HUDEP-2 (cell line): Measurements from ENCODE around the gene HKDC1.
A peak's percentile ranks its signal among the peaks of the same experiment; 100 is the strongest.
"Not testable (repeated sequence)": the region's sequence is repeated elsewhere in the genome, so short reads cannot be mapped to it uniquely, and the experiment has no call there.

Experiments
- DNase-seq, 76 experiments: peaks; one replicate each; lab custom pipeline; 2025; ENCODE audit not compliant: unreplicated experiment in 76 of 76; lab: John Stamatoyannopoulos, UW

Gene HKDC1

GRCh38 chr10:69220041-69220451 lies at the start of gene HKDC1:
Gene HKDC1, plus strand, starts transcription at chr10:69220332. Its CDS starts 104 bp downstream, at chr10:69220436.
- DNase-seq: no peak

- DNase-seq: no peak
Measured at GRCh38 chr10:69172241-69172982, 47.7 kb upstream of the HKDC1 start.

DNA sequence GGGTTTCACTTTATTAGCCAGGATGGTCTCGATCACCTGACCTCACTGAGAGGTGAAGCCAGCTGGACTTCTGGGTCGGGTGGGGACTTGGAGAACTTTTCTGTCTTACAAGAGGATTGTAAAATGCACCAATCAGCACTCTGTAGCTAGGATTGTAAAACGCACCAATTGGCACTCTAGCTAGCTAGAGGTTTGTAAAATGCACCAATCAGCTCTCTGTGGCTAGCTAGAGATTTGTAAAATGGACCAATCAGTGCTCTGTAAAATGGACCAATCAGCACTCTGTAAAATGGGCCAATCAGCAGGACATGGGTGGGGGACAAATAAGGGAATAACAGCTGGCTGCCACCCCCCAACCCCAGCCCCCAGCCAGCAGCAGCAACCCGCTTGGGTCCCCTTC lies 44.8 kb upstream of the HKDC1 start:
- DNase-seq: not testable (repeated sequence)

DNA sequence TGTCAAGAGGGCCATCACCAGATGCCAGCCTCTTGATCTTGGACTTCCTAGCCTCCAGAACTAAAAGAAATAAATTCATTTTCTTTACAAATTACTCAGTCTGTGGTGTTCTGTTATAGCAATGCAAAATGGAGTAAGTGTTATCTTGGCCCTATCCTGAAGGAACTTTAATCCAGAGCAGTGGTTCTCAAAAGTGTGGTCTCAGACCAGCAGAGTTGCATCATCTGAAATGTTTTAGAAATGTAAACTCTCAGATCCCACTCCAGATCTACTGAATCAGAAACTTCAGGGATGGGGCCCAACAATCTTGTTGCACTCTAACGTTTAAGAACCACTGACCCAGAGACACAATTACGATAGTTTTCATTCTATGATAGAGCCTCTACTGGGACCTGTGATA lies 43.3 kb upstream of the HKDC1 start:
- DNase-seq: no peak

DNA sequence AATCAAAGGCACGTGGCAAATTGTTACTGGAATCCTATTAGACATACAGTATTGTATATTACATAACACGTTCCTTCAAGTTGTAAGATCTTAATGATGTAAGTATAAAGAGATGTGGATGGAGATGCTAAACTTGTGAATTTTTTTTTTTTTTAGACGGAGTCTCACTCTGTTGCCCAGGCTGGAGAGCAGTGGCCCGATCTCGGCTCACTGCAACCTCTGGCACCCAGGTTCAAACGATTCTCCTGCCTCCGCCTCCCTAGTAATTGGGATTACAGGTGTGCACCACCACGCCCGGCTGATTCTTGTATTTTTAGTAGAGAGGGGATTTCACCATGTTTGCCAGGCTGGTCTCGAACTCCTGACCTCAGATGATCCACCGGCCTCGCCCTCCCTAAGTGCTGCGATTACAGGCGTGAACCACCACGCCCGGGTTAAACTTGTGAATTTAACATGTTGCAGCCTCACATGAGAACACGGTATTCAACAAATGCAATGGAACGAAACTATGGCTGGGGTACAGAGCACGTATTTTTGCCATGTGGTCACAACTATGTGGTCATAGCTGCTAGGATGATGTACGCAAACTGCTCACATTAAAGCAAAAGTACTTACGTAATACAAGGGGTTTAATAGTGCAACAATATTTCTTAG lies 40.9 kb upstream of the HKDC1 start:
- DNase-seq: peak in 35 of 76 experiments; percentile 1 to 86 (median 35)

DNA sequence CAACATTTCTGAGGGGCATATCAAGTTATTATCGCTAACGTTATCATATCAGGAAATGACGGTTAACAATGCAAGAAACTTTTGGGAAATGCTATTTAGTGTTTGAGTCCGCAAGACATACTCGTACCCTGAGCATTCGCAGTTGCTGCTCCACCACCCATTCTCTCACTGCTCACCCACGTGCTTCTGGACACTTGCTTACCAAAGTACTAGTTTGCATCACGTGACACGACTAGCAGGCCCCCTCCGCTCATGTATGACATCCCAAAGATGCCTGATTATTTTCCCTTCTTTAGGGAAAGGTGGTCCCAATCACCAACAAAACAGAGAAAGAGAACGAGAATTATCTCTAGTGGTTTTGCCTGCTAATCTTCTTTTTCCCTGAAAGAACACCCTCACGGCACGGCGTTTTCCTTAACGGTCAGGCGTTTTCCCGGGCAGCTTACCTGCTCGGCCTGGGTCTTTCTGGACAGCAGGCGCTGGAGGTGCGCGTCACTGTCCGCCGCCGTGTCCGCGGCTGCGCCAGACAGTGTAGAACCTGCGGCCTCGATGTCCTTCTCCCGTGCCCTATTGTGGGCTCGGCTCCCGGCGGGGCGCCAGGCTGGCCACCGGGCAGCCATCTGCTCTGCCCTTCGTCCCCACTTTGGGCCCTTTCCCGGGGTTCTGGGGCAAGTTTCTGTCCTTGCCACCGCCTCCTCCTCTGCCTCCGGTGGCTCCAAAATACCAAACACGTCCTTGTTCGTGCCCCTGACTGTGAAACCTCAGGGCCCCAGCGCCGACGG lies 40.2 kb upstream of the HKDC1 start, which contains the start of gene SUPV3L1:
TSS of gene SUPV3L1 (plus strand) at position 492 of the 782 bp plus-strand sequence. CDS start at position 550, 58 bp downstream.
- peak in 75 of 76 experiments; percentile 32 to 96 (median 88) for DNase-seq

GRCh38 chr10:69180525-69181204 lies 39.5 kb upstream of the HKDC1 start:
- DNase-seq: peak in 17 of 76 experiments; percentile 0 to 33 (median 11)

DNA sequence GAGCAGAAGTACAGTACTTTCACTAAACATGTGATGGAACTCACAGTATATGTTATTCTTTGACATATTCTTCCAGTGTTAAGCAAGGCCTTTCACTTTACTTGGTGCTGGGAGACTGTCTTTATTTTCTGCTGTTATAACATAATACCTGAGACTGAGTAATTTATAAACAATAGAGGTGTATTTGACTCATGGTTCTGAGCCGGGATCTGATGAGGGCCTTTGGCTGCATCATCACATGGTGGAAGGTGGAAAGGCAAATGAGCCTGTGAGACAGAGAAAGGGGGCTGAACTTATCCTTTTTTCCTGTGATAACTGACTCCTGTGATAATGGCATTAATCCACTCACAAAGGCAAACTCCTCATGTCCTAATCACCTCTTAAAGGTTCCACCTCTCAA lies 38.7 kb upstream of the HKDC1 start:
- DNase-seq: no peak

GRCh38 chr10:69182005-69182404 lies 38.1 kb upstream of the HKDC1 start:
- no peak for DNase-seq

GRCh38 chr10:69186524-69186923 lies 33.6 kb upstream of the HKDC1 start:
- DNase-seq: no peak

DNA sequence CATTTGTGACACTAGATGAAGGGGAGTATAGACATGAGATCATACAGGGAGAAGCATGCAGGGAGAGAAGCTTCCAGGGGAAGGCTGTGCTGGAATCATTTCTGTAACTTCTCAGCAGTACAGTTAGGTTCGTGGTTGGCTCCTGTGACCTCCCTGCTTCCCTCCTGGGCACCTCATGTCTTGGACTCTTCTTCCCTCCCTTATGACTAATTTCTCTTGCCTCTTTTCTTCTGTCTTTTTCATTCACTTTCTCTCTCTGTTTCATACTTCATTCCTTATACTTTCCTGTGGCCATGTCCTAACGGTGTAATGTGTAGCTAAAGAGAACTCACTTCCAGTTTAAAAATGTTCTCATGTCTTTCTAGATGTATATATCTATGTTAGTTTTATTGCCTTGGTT lies 19.1 kb upstream of the HKDC1 start:
- DNase-seq: no peak

GRCh38 chr10:69202332-69202731 lies 17.8 kb upstream of the HKDC1 start:
- DNase-seq: no peak

- no peak for DNase-seq
Measured at GRCh38 chr10:69208761-69209160, 11.4 kb upstream of the HKDC1 start.

DNA sequence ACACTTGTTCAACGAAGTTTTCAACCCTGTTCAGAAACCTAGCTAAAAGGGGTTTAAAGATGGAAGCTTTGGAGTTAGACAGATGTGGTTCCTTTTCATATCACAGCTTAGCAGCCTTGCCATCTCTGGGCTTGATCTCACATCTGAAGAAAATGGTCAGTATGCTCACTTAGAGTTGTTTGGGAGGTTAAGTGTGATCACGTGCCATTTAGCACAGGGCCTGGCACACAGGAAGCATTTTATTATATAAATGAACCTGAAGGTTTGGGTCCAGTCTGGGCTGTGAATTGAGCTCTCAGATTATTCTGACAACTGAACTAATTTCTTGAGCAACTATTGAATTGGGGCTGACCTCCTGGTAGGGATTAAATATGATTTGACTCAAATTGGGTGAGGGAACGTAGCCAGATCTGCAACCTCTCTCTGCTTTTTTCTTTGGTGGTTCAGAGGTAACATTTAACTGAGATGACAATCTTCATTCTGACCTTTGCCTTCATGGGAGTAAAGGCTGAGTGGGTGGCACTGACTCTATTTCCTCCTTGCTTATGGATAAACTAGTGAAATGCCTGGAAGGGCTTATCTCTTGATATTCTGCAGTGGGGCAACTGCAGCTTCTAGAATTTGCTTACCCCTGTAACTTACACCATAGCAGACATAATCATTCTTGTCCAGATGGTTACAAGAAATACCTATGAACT lies 10.2 kb upstream of the HKDC1 start:
- peak in 1 of 76 experiments; percentile 1 for DNase-seq

GRCh38 chr10:69211104-69211503 lies 9.0 kb upstream of the HKDC1 start:
- DNase-seq: no peak

DNA sequence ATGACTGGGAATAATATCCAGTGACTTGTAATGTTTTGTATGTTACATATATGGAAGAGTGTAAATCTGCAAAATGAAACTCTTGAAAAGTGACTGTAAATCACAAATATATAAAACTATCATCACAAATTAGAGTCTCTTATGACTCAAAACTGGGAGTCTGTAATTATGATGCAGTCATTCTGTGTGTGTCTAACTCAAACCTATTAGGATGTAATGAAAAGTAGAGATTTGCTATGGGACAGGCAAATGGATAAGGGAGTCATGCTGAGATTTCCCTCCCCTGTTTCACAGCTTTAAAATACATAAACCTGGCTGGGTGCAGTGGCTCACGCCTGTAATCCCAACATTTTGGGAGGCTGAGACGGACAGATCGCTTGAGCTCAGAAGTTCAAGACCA lies 8.6 kb upstream of the HKDC1 start:
- DNase-seq: no peak

DNA sequence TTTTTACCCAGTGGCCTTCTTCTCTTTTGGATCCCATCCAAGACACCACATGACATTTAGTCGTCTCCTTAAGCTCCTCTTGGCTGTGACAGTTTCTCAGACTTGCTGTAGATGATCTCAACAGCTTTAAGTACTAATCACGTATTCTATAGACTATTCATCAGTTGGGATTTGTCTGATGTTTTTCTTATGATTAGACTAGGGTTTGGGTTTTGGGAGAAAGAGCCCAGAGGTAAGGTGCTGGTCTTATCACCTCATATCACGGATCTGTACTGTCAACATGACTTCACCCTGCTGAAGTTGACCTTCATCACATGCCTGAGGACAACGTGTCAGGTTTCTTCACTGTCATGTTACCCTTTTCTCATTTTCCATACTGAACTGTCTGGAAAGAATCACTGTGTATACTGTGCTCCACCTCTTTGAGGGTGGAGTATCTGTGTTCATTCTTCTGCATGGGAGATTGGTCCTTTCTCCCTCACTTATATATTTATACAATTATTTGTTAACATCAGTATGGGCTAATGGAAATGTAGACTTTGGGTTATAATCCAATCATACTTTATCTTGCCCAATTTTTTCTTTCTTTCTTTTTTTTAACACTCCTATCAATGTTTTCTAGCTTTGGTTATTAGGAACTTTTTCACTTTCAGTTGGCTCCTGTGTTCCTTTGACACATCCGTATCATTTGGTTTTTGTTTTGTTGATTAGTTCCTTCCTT lies 6.4 kb upstream of the HKDC1 start:
- peak in 14 of 76 experiments; percentile 1 to 62 (median 23) for DNase-seq

DNA sequence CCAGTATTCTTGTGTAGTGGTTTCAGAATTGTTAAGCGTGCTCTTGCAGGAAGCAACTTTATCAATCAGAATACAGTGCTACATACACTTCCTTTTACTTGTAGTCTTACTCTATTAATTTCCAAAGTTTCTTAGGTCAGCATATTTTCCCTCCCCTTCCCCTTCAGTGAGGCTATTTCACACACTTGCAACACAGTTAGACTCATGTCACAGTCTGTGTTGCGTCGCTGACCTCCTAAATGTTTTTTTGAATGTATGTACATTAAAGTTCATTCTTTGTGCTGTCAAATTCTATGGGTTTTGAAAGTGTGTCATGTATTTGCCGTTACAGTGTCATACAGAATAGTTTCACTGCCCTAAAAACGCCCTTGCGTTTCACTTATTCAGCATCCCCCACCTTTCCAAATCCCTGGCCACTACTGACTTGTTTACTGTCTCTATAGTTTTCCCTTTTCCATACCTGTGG lies 5.4 kb upstream of the HKDC1 start:
- no peak for DNase-seq

GRCh38 chr10:69215405-69216171 lies 4.5 kb upstream of the HKDC1 start:
- no peak for DNase-seq
